Smooth muscle cell (in vitro differentiated cells): Measurements from ENCODE around the gene ANKRD55. TPM values are rescaled to one million over a fixed set of nuclear protein-coding genes. Genes with fewer than 3 reads are reported as not detected.
A peak's percentile ranks its signal among the peaks of the same experiment; 100 is the strongest.

Experiments used
- DNase-seq: peaks from one replicate; lab custom pipeline; 2025; ENCODE audit not compliant: unreplicated experiment; lab: John Stamatoyannopoulos, UW
- H2AFZ ChIP-seq: fragments of 200-600 bp; sonication (generic); 2 replicates; pipeline ENCODE4 v1.6.0; 2016; ENCODE audit warnings: antibody characterized with exemption, low read depth, mild to moderate bottlenecking
- H3F3A ChIP-seq: fragments of 200-600 bp; sonication (generic); 2 replicates; pipeline ENCODE4 v1.6.0; 2017; ENCODE audit warnings: antibody characterized with exemption, low read depth
- H3K27ac ChIP-seq: fragments of 200-600 bp; sonication (generic); 2 replicates; pipeline ENCODE4 v1.5.1; 2016; ENCODE audit warnings: low read depth, mild to moderate bottlenecking
- H3K27me3 ChIP-seq: fragments of 200-600 bp; sonication (generic); 2 replicates; pipeline ENCODE4 v1.6.1; 2016; ENCODE audit warnings: low read depth, mild to moderate bottlenecking
- H3K36me3 ChIP-seq: fragments of 200-600 bp; sonication (generic); 2 replicates; pipeline ENCODE4 v1.5.1; 2016; ENCODE audit warnings: low read depth
- H3K4me1 ChIP-seq: fragments of 200-600 bp; sonication (generic); 2 replicates; pipeline ENCODE4 v1.5.1; 2016; ENCODE audit warnings: low read depth
- H3K4me2 ChIP-seq: fragments of 200-600 bp; sonication (generic); 2 replicates; pipeline ENCODE4 v1.6.0; 2016; ENCODE audit warnings: mild to moderate bottlenecking
- H3K4me3 ChIP-seq: fragments of 200-600 bp; sonication (generic); 2 replicates; pipeline ENCODE4 v1.5.1; 2016; ENCODE audit warnings: mild to moderate bottlenecking
- H3K79me2 ChIP-seq: fragments of 200-600 bp; sonication (generic); 2 replicates; pipeline ENCODE4 v1.6.0; 2016; ENCODE audit warnings: low read depth, mild to moderate bottlenecking
- H3K9ac ChIP-seq: fragments of 200-600 bp; sonication (generic); 2 replicates; pipeline ENCODE4 v1.6.0; 2016; ENCODE audit warnings: low read depth
- H3K9me3 ChIP-seq: fragments of 200-600 bp; sonication (generic); replicated peaks from 2 replicates; pipeline ENCODE4 v1.5.1; 2016; ENCODE audit warnings: low read depth
- H4K20me1 ChIP-seq: fragments of 200-600 bp; sonication (generic); 2 replicates; pipeline ENCODE4 v1.6.0; 2016; ENCODE audit warnings: low read depth
- WGBS: methylation state at CpG from one replicate; pipeline ENCODE4 v1.1.7; 2016; ENCODE audit warnings: low lambda C conversion rate; 5-methylcytosine and 5-hydroxymethylcytosine counted together
- polyA plus RNA-seq: library from polyadenylated mRNA; unstranded; fragments of >200 nt; fragmentation: Nextera tagmentation; extraction: Ambion mirVana; gene quantifications from 2 replicates; pipeline ENCODE4 v1.2.1, GENCODE V29; 2016
- small RNA-seq: library from RNA; depleted of rRNA; stranded (forward); fragments of <200 nt; gene quantifications from one replicate; pipeline ENCODE3, GENCODE V24; 2014
- total RNA-seq: library from RNA; depleted of rRNA; stranded (reverse); fragments of >200 nt; gene quantifications from 2 replicates; pipeline ENCODE4 v1.2.3, GENCODE V29; 2014
- TF ChIP-seq, protein P1 (sequence below): fragments of 200-600 bp; sonication (generic); IDR thresholded peaks from 2 replicates; pipeline ENCODE4 v1.5.1; 2017; ENCODE audit warnings: borderline replicate concordance, mild to moderate bottlenecking, antibody characterized with exemption; ENCODE audit not compliant: insufficient read depth, poor library complexity, severe bottlenecking

ANKRD55 gene
- total and polyA plus RNA-seq, 2 experiments from 2014 or later: 1.1 to 1.7 TPM

GRCh38 chr5:56050551-56051255, 182.4 kb downstream of the ANKRD55 start:
- Histone ChIP-seq H3F3A (peaks cover 6% of the 10 kb centered on the region), H3K4me3 (no peak overlapping the region), H2AFZ (peak overlapping the region; percentile 59), H3K4me1 (peaks cover 7% of the 10 kb centered on the region), H3K9me3 (no peaks in the 10 kb centered on the region), H4K20me1 (no peaks in the 10 kb centered on the region), H3K27me3 (no peaks in the 10 kb centered on the region), H3K36me3 (no peaks in the 10 kb centered on the region), H3K27ac (peak overlapping the region; percentile 39), H3K9ac (no peak overlapping the region), H3K79me2 (no peaks in the 10 kb centered on the region), H3K4me2 (peak overlapping the region; percentile 61)
- TF ChIP-seq, protein P1, sequence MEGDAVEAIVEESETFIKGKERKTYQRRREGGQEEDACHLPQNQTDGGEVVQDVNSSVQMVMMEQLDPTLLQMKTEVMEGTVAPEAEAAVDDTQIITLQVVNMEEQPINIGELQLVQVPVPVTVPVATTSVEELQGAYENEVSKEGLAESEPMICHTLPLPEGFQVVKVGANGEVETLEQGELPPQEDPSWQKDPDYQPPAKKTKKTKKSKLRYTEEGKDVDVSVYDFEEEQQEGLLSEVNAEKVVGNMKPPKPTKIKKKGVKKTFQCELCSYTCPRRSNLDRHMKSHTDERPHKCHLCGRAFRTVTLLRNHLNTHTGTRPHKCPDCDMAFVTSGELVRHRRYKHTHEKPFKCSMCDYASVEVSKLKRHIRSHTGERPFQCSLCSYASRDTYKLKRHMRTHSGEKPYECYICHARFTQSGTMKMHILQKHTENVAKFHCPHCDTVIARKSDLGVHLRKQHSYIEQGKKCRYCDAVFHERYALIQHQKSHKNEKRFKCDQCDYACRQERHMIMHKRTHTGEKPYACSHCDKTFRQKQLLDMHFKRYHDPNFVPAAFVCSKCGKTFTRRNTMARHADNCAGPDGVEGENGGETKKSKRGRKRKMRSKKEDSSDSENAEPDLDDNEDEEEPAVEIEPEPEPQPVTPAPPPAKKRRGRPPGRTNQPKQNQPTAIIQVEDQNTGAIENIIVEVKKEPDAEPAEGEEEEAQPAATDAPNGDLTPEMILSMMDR: no peak
- WGBS: 32% methylated on average over 1 of the region's 1 CpG
- DNase-seq: no peak

Small RNA genes within 50 kb of the gene (small RNA-seq; reads per million reads assigned to genes)
- gene RNA5SP184 (not detected), gene RNA5SP185 (0.13 reads per million), gene RNU6-299P (not detected)

Other genes starting within 250 kb of the ANKRD55 start
- 1,401 and 1,456 TPM in 2 replicates for gene IL6ST, start 238.4 kb downstream of the ANKRD55 start, total RNA-seq
- gene IL6ST, start 238.4 kb downstream of the ANKRD55 start, polyA plus RNA-seq: 555 and 672 TPM in 2 replicates